Middle frontal gyrus (tissue), 1 donor: ENCODE measurements around the gene KAT6B.

Experiments used
- DNase-seq: peaks from one replicate; pipeline ENCODE4 v3.0.0-alpha.2; 2015; ENCODE audit warnings: low spot score; ENCODE audit errors: extremely low spot score

Gene KAT6B

GRCh38 chr10:74949843-74950765 lies 123.7 kb downstream of the KAT6B start:
- DNase-seq, result no peak

DNA sequence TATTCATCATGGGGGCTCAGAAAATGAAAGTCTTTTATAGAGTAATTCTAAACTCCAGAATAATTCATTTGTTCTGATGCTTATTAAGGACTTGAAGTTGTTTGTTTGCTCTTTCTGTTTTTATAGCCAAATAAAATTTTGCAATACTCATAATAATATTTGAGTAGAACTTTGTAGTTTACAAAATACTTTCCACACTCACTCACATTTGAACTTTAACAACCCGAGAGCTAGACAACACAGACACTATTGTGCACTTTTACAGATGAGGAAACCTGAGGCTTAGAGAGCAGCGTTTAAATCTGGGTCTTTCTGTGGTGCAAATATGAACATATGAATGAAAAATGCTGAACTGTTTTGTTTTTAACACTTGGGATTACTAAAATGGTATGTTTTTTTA lies 126.8 kb downstream of the KAT6B start:
- no peak for DNase-seq

GRCh38 chr10:74955796-74956195 lies 129.4 kb downstream of the KAT6B start:
- no peak for DNase-seq

GRCh38 chr10:74956555-74957111 lies 130.2 kb downstream of the KAT6B start:
- DNase-seq, result no peak

- no peak for DNase-seq
Measured at GRCh38 chr10:74957285-74957961, 131.0 kb downstream of the KAT6B start.

- no peak for DNase-seq
Measured at GRCh38 chr10:74958316-74958715, 131.9 kb downstream of the KAT6B start.

GRCh38 chr10:74960670-74961069 lies 134.3 kb downstream of the KAT6B start:
- DNase-seq, result no peak

- no peak for DNase-seq
Measured at GRCh38 chr10:74962517-74962916, 136.1 kb downstream of the KAT6B start.

- no peak for DNase-seq
Measured at GRCh38 chr10:74963549-74963948, 137.1 kb downstream of the KAT6B start.

- DNase-seq, result no peak
Measured at GRCh38 chr10:74967911-74968666, 141.7 kb downstream of the KAT6B start.

DNA sequence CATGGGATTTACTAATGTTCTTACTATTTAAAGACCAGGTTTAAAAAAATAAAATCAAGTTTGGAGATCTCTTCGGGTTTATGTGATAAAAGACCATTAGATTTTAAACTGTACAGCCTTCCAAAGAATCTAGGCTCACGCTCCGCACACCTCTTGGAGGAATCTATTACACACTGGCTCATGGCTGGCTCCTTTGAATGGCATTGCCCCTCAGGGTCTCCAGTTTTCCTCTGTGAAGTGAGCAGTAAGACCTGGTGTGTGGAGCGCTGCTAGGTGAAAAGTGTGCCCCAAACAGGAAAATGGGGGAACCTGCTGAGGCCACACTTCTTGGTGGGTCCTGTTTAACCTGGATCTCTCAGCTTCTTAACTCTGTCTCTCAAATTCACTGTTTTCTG lies 142.3 kb downstream of the KAT6B start:
- DNase-seq, result no peak

DNA sequence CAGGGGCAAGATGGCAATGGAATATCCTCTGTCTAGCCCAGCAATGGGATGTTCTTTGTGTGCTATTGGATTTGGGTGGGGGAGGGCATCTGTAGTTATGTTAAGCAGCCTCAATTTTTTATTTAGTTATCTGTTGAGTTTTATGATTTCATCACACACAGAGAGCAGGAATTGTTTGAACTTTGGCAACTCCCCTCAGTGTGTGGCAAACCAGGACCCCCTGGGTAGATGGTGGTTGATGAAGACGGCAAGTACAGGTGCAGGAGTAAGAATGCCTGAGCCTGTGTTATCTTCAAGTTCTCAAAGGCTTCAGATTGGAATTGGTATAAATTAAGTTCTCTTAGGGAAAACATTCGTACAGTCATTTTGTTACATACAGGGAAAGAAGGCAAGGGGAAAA lies 142.7 kb downstream of the KAT6B start:
- no peak for DNase-seq

- DNase-seq, result no peak
Measured at GRCh38 chr10:74969530-74969929, 143.1 kb downstream of the KAT6B start.

DNA sequence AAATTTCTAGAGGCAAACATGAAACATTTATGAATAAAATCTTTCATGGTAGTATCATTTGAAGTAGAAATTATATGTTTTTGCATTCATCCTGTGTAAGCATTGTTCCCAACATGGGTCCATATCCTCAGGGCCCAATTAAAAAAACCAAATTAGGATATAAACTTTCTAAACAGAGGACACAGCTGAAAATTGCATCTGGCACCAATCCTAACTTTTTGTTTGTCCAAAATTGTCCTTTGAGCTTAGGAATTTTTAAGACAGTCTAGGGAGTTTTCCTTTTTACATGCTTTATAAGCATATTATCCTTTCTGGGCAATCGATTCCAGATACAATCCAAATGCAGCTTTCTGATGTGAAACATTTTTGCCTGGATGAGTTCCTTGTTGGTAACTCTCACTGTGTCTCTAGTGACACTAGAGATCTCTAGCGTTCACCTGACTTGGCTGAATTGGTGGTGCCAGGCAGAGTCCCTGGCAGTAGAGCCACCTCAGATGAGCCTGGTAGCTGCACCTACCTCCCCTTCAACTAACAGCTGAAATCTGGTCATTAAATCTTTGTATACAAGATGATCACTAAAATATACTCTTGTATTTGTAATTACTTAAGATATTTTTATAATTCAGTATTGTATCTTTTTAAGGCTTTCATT lies 147.5 kb downstream of the KAT6B start:
- DNase-seq, result no peak

GRCh38 chr10:74975758-74976157 lies 149.4 kb downstream of the KAT6B start:
- no peak for DNase-seq

GRCh38 chr10:74976565-74976964 lies 150.2 kb downstream of the KAT6B start:
- no peak for DNase-seq

DNA sequence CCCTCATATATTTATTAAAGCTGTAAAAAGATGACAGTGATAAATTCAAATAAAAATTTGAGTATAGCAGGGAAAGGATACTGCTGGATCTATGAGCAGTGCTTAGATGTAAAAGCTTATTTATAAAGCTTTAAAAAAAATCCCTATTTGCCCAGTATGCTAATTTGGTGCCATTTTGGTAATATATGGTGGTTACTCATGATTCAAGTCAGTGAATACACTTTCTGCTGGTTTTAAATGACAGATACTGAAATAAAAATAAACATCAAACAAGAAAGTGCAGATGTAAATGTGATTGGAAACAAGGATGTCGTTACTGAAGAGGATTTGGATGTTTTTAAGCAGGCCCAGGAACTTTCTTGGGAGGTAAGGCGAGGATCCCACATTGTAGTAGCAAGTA lies 150.7 kb downstream of the KAT6B start:
- DNase-seq, result no peak

DNA sequence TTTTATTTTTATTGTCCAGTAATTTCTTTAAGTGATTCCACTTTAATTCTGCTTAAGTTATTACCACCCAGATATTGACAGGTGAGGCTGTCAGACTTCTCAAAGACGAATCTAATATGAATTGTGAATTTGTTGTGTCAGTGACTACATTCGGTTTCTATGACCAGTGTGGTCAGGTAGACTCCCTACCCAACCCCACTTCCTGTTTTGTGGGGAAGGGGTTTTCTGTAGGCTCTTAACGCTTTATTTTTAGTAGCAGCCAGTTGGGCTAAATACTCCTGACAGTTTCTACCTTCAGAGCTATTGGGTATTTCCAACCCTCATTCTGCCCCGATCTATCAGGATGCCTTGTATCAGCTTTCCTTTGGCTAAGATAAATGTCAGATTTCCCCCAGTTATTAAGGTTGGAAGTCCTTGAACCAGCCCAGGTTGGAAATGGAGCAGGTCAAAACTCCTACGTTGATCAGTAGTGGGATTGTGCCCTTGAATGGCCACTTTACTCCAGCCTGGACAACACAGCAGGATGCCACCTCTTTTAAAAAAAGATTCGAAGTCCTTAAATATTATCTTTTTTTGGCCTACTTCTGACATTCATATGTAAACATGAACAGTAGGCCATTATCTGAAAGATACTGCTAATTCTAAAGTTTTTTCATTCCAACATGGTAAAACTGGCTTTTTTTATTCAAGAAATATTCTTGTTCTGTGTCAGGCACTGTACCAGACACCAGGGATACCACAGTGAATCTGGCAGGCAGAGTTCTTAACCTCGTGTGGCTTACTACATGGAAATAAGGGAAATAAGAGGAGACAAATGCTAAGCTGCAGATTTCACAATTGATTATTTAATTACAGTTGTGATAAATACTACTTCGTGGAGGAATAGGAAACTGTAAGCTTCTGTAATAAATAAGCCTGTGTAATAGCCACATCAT lies 151.8 kb downstream of the KAT6B start:
- DNase-seq, result no peak

DNA sequence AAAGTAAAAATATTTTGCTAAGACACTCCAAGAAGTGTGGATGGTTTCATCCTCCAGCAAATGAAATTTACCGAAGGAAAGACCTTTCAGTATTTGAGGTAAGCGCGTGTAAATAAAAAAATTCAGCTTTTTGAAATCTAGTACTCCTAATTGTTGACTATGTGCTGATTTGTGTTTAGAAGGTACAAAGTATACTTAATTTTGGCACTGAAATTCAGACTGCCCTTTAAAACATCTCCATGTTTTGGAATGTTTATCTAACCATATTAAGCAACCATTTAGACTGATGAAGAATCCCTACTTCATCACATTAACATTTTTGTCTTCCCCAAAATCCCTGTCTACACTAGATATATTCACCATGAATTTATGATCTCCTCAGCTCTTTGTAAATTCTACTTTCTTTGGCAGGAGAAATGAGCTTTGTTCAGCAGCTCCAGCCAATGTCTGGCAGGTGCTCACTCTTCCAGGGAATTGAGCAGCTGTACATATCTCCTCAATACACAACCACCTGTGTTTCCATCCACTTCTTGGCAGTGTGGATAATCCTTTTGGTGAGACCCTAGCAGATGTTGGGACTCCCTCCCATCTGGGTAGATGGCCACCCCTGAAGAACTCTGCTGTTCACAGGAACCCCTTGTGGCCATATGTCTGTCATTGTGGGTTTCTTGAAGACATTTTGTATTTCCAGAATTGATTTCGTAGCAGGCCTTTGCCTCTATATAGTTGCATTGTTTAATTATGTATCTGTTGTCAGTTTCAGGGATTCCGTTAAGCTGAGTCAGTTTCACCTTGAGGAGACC lies 155.6 kb downstream of the KAT6B start:
- no peak for DNase-seq
